Measurements from ENCODE around the gene SHISAL1.

SHISAL1 gene

GRCh38 chr22:44276041-44276440 lies 36.7 kb downstream of the SHISAL1 start:
- no peak for DNase-seq

GRCh38 chr22:44275631-44275995 lies 37.1 kb downstream of the SHISAL1 start:
- no peak for DNase-seq

- DNase-seq = no peak
These were observed 37.7 kb downstream of the SHISAL1 start for GRCh38 chr22:44274918-44275630.

- DNase-seq = no peak
These were observed 39.6 kb downstream of the SHISAL1 start for GRCh38 chr22:44273175-44273574.

- no peak for DNase-seq
These were observed 40.4 kb downstream of the SHISAL1 start for GRCh38 chr22:44272401-44272771.

DNA sequence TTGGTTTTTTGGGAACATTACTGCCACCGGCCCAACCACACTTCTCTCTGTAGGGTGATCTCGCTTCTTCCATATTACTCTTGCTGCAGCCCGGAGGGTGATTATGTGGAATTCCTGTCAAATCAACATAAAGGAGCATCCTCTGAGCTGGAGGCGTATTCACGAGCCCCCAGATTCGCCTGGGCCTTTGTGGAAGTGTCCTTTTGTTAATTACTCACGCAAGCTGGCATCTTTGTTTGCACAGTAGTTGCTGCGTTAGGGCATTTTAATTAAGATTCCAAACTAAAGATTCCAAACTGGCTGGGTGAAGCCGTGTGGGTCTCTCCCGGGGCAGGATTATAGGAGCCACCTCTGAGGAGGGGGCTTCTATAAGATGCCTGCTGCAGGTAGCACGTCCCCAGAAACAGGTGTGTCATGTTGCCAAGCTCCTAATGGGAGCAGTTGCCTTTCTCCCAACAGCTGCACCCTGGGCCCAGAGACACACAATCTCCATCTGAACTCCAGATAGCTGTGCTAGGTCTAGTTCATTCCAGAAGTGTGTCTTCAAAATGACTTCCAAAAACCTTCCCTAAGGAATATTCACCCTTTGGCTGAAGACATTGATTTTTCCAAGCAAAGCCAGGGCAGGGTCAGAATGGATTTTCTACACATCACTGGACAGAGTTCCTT lies 40.9 kb downstream of the SHISAL1 start:
- no peak for DNase-seq

- no peak for DNase-seq
These were observed 41.7 kb downstream of the SHISAL1 start for GRCh38 chr22:44271010-44271500.

DNA sequence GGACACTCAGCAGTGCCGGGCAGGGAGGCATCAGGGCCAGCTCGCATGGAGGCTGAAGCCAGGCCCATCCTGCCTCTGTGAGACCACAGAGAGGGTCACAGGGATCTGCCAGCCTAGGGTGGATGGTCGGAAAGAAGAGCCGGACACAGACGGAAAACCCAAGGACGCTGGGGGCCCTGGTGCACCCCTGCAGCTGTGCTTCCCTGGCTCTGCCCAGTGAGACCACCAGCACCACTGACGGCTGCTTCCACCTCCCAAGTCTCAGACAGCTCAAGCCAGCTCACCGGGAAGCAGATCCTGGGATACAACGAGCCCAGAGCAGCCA lies 42.2 kb downstream of the SHISAL1 start:
- DNase-seq = no peak

GRCh38 chr22:44269757-44270555 lies 42.8 kb downstream of the SHISAL1 start:
- no peak for DNase-seq

DNA sequence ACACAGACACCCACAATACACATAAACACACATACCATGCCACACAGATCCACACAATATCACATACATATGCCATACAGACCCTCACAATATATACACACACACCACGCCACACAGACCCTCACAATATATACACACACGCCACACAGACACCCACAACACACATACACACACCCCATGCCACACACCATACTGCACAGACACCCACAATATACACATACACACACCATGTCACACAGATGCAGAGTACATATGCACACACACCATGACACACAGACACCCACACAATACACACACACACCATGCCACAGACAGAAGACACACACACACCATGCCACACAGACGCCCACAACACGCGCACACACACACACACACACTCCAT lies 43.6 kb downstream of the SHISAL1 start:
- DNase-seq = no peak

- DNase-seq = no peak
These were observed 44.2 kb downstream of the SHISAL1 start for GRCh38 chr22:44268431-44269116.

- no peak for DNase-seq
These were observed 44.9 kb downstream of the SHISAL1 start for GRCh38 chr22:44267856-44268255.

GRCh38 chr22:44266796-44267760 lies 45.7 kb downstream of the SHISAL1 start:
- no peak for DNase-seq

- no peak for DNase-seq
These were observed 49.2 kb downstream of the SHISAL1 start for GRCh38 chr22:44263547-44263946.

DNA sequence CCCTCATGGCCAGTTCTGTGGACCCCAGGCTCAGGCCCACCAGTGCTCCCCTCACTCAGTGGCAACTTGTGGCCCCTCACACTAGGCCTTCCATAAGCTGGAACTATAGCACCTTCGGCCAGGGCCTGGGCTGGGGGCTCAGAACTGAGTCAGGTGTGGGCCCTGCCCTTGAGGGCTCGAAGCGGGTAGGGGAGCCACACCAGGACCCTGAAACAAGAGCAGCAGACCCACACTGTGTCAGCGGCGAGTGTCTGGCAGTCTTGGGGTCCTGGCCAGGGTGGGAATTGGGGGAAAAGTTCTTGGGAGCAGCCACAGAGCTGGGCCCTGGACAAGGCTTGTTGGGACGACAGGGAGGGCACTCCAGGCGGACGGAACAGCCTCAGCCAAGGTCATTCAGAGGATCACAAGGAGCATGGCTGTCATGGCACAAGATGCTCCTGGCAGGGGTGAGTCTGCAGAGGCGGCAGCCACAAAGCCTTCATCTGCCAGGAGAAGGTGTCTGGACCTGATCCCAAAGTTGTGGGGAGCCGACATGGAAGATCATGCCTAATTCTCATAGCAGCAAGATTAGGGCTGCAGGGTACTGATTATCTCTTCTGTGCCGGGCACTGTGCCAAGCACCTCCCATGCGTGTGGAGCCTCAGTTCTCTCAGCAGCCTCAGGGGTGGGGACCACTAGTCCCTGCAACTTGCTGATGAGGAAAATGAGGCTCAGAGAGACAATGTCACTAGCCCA lies 50.7 kb downstream of the SHISAL1 start:
- no peak for DNase-seq

DNA sequence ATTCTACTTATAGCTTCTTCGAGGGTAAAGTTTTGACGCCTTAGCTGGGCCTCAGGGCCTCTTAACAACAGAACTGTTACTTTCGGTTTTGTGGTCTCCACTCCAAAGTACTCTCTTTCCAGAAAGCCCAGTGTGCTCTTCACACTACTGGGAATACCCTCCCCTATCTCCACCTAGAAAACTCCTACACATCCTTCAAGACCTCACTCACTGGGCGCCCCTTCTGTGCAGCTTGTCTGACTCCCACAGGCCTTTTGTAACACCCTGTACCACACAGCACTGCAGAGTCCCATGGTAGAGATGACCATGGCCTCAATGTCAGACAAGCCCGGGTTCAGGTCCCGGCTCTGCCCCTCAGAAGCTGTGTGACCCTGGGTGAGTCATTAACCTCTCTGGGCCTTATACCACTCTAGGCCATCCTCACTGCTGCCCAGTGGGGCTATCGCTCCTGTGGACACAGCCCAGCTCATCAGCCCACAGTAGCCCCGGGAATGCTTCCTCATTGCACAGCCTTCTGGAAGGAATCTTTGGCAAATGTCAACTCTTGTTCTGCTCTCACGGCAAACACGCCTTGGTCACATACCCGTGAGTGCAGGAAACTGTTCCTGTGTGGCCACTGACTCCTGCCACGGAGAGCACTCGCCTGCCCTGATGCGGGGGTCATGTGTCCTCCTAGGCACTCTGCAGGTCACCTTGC lies 51.4 kb downstream of the SHISAL1 start:
- no peak for DNase-seq

DNA sequence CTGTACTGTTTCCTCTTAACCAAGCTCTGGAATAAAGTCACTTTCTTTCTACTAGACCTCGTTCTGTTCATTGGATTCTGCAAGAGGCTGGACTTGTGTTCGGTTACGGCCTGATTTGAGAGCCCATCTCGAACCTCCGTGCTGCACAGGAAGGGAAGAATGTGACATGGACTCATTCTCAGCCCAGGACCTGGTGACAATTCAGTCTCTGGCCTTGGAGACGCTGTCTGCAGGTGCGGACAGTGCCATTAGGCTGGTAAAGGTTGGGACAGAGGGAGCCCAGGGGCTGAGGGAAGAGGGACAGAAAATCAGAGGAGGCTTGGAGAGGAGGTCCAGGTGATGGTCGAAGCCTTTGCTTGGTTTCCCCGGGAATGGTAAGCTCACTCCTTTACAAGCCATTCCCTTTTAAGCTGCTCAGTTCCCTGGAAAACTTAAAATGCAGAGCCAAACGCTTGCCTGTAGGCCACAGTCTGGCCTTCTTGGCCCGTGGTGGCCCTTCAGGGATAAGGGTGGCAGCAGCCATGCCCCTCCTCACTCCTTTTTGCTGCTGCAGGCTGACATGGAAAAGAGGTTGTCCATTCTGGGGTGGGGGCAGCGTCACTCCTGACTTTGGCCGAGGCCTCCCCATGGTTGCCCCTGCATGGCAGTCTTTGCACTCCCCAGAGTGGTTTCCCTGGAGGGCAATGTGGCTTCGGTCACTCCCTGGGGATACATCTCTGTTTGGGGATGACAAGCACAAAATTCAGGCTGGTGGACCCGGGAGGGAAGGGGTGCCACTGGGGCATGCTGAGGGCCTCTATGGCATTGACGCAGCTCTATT lies 52.3 kb downstream of the SHISAL1 start:
- no peak for DNase-seq

DNA sequence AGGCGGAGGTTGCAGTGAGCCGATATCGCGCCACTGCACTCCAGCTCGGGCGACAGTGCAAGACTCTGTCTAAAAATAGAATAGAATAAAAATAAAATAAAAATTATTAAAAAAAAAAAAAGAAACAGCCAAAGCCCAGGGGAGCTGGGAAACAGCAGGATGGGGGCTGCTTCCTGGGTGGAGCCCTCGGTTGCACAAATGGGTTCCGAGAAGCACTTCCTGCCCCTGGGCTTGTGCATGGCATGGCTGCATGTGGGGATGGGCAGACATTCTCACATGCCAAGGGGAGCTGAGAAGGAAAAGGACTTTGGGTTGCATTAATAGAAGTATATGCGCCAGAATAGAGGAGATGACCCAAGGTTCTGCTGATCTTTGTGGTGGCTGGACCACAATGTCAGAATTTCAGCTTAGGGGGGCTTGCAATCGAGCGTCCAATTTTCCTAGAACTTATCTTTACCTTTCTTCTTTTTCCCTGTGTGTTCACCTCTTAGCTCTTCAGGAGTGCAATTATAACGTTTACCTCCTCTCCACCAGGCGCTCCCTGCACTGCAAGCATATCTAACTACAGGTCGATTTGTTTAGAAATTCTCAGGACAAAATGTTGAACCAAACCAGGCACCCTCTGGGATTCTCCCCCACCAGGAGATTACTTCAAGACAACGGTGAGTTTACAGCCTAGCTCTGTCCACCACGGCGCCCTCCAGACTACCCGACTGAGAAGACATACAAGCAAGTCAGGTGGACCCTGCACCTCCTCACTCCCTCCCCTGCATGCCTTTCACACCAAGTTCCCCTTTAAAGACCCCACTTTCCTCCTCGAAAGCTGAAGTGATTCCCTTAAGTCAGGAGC lies 53.2 kb downstream of the SHISAL1 start:
- no peak for DNase-seq

Data from DMS 273 treated with DMSO at 0.1 percent for 48 hours (cell line).